Measurements from ENCODE around the gene SLC6A11.
A peak's percentile ranks its signal among the peaks of the same experiment; 100 is the strongest.

SLC6A11 gene

DNA sequence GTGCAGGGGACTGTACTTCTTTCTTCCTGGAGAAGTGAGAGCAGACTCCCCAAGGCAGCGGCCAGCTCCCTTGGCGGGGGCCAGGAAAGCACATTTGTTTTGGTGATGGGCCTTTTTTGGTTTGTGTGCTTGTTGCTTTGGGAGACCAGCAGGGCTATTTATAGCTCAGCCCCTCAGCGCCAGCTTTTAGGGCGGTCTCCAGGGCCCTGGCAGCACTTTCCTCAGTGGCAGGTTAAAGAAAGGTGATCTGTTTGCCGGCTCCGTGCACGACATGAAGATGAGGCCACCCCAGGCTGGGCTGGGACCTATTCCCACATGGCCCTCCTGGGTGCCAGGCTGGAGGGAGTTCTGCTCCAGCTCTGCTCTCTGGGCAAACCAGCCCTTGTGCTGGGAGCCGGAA, 21.8 kb downstream of the SLC6A11 start:
- DNase-seq (ENCODE audit: low read depth in 4 of 4, low spot score in 1 of 4), result no peak

- no peak for DNase-seq (ENCODE audit: low read depth in 4 of 4, low spot score in 1 of 4)
These were observed 23.1 kb downstream of the SLC6A11 start for GRCh38 chr3:10839167-10839566.

DNA sequence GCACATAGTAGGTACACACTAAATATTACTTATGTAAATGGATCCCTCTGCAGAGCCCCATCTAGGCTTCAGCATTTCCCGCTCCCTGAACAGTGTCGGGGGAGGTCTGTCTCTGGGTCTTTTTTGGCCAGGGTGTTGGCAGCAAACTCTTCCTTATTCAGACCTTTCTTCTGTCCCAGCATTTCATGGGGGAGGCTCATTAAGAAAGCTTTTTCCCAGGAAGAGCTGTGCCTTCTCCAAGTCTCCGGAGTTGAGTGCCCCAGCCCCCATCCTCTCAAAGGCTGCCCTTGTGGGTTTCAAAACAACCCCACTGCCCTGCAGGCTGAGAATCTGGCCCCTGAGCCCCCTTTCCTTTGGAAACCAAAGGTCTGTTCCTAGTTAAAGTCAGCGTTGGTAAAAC, 25.1 kb downstream of the SLC6A11 start:
- no peak for DNase-seq (ENCODE audit: low read depth in 4 of 4, low spot score in 1 of 4)

DNA sequence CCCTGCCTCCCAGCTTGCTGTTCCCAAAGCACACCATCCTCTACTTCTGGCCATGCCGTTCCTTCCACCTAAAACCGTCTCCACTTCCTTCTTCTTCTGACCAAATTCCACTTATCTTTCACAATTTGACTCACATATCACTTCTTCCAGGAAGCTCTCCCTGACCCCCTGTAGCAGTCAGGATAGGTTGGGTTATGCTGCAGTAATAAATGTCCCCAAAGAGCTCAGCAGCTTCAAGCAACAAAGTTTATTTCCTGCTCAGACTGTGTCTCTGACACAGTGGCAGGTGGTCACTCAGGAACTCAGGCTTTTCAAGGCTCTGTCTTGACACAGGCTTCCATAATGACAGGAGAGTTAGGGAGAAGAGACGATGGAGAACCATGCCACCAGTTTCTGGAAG, 27.4 kb downstream of the SLC6A11 start:
- no peak for DNase-seq (ENCODE audit: low read depth in 4 of 4, low spot score in 1 of 4)

GRCh38 chr3:10845001-10845761, 29.2 kb downstream of the SLC6A11 start:
- DNase-seq (ENCODE audit: low read depth in 4 of 4, low spot score in 1 of 4), result no peak

GRCh38 chr3:10845839-10846656, 30.0 kb downstream of the SLC6A11 start:
- no peak for DNase-seq (ENCODE audit: low read depth in 4 of 4, low spot score in 1 of 4)

DNA sequence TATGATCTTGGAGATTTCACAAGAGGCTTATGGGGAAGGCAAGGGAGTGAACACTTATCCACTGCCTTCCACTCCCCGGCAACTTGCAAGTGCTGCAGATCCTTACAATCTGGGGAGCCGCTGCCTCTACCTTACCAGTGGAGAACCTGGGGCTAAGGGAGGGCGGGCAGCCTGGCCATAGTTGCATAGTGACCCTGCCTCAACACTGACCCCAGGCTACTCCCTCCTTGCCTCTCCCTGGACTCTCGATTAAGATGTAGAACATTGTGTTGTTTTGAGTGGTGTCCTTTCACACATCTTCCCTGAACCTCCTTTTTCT, 30.6 kb downstream of the SLC6A11 start:
- DNase-seq (ENCODE audit: low read depth in 4 of 4, low spot score in 1 of 4), result no peak

- peak in 2 of 4 experiments; percentile 20 to 32 for DNase-seq (ENCODE audit: low read depth in 4 of 4, low spot score in 1 of 4)
These were observed 32.2 kb downstream of the SLC6A11 start for GRCh38 chr3:10848261-10848660.

DNA sequence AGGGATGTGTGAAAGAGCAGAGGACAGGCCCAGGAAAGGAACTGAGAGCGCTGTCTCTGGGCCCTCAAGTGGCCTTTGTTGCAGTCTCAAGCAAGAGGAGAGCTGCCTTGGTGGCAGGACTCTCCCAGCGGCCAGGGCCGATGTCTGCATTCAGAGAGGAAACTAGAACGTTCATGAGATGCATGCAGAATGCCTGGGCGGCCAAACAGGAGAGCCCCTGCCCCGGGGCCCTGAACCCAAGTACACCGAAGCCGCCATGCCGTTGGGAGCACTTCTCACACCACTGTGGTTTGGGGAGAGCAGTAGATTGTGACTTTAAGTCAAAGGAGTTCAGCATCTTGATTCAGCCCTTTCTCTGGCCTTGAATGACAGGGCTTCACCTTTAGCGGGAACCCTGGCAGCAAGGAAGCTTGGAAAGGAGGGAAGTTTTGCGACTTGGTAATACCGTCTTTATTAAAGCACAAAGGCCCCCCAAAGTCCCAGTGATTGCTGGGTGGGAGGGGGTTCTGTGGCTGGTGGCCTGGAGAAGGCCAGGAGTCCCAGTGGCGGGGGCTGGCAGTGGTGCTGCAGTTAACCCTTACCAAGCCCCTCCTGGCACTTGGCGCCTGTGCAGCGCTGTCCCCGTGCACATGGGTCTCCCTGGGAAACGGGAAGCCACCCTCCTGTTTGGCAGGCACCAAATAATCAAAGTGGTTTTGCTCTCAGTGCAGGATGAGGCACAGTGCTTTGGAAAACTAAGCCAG, 36.2 kb downstream of the SLC6A11 start:
- no peak for DNase-seq (ENCODE audit: low read depth in 4 of 4, low spot score in 1 of 4)

DNA sequence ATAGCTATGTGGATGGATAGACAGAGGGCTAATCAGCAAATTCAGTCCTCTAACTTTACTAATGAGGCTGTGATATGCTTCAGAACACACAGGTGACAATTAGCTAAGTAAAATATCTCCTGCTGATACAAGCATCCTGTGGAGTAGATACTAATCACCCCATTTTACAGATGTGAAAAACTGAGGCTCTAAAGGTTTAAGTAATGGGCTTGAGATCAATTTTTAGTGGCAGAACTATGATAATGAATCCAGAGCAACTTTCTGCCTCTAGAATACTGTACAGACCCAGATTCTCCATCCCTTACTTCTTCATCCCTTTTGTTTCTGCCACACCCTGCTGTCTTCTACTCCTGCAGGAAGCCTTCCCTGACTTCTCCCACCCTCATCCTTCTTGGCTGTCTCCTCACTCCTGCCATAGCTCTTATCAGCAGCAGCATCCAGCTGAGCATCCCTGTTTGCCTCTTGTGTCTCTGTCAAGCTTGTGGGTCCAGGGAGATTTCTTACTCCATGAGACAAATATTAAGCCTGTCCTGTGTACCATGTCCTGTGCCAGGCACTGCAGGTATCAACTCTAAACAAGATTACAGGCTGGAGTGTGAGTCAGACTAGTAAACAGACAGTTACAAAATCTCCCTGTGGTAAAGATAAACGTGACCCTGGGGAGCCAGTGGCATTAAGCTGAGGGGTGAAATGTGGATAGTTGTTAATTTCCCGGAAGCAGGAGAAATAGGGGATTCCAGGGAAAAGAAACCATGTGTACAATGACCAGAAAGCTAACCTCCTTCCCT, 39.2 kb downstream of the SLC6A11 start:
- DNase-seq (ENCODE audit: low read depth in 4 of 4, low spot score in 1 of 4), result no peak

- no peak for DNase-seq (ENCODE audit: low read depth in 4 of 4, low spot score in 1 of 4)
These were observed 40.0 kb downstream of the SLC6A11 start for GRCh38 chr3:10855871-10856662.

DNA sequence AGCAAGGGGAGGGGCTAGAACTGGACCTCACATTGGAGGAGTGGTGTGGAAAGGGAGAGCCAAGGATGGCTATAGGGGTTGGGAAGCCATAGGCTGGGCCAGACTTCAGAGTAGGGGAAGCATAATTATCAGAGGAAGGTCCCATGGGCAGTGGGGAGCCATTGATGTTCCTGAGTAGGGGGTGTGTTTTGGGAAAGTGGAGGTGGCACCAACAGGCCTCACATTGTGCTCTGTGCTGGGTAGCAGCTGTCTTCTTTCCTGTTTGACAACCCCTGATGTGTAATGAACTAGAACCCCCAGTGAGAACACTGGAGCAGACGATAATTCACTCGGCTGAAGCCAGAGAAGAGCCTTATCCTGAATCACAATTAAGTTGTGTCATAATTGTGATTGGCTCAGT, 41.2 kb downstream of the SLC6A11 start:
- DNase-seq (ENCODE audit: low read depth in 4 of 4, low spot score in 1 of 4), result no peak

- no peak for DNase-seq (ENCODE audit: low read depth in 4 of 4, low spot score in 1 of 4)
These were observed 42.1 kb downstream of the SLC6A11 start for GRCh38 chr3:10858091-10858490.

- no peak for DNase-seq (ENCODE audit: low read depth in 4 of 4, low spot score in 1 of 4)
These were observed 51.4 kb downstream of the SLC6A11 start for GRCh38 chr3:10867384-10867783.

- DNase-seq (ENCODE audit: low read depth in 4 of 4, low spot score in 1 of 4), result no peak
These were observed 53.4 kb downstream of the SLC6A11 start for GRCh38 chr3:10869460-10869859.

DNA sequence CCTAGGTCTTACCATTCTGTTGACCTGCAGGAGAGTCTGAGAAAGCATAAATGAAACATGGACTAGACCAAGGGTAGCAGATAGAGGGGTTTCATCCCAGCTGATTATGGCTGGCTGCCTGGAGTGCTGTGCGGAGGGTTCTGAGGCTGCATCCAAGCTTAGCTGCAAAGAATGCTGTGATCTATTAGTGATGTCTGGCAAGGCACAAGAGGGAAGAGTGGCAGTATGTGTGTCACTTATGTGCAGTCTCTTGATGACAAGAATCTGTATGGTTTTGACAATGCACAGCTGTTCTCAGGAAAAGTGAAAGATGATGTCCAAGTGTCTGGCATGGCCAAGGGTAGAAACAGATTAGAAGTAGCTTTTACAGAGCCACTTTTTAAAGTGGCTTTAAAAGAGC, 54.3 kb downstream of the SLC6A11 start:
- no peak for DNase-seq (ENCODE audit: low read depth in 4 of 4, low spot score in 1 of 4)

DNA sequence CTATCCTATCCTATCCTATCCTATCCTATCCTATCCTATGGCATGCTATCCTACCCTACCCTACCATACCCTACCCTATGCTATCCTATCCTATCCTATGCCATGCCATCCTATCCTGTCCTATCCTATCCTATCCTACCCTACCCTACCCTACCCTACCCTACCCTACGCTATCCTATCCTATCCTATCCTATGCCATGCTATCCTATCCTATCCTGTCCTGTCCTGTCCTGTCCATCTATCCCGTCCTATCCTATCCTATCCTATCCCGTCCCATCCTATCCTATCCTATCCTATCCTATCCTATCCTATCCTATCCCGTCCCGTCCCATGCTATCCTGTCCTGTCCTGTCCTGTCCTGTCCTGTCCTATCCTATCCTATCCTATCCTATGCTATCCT, 57.4 kb downstream of the SLC6A11 start:
- DNase-seq (ENCODE audit: low read depth in 4 of 4, low spot score in 1 of 4), result no peak

GRCh38 chr3:10875914-10876313, 59.9 kb downstream of the SLC6A11 start:
- no peak for DNase-seq (ENCODE audit: low read depth in 4 of 4, low spot score in 1 of 4)

DNA sequence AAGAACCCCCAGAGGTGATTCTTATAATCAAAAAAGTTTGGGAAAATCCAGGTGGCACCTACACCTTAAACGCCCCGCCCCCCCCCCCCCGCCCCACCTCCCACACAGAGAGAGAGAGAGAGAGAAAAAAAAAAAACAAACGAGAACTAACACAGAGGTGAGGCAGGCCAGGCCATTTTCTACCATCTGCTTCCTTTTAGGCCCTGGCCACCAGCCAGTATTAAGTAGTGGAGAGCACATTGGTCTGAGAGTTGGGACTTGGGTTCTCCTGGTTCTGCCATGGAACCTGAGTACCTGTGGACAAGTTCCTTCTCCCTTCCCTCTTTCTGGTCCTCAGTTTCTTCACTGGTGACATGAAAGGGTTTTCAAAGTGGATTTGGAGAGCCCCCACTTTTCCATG, 60.6 kb downstream of the SLC6A11 start:
- no peak for DNase-seq (ENCODE audit: low read depth in 4 of 4, low spot score in 1 of 4)

DNA sequence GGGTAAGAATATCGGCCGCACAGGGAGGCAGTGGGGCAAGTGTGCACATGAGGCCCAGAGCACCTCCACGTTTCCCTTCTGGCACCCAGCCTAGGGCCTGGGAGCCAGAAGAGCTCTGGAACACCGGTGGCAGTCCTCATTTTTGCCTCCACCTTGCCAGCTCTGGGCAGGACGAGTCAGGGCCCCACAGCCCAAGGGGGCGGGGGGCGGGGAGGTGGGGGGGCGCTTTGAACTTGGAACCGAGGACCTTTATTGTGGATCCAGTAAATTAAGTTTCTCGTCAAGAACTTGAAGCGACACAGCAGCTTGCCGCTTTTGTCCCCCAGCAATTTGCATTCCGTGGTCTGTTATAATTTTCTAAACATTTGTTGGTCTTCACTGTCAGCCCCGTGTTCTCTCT, 66.8 kb downstream of the SLC6A11 start:
- no peak for DNase-seq (ENCODE audit: low read depth in 4 of 4, low spot score in 1 of 4)
